ENCODE data around the gene RNF39. TPM values are rescaled to one million over a fixed set of nuclear protein-coding genes. Genes with fewer than 3 reads are reported as not detected.

The RNF39 gene
- total and polyA plus RNA-seq, 10 of the 15 experiments (the other 5 are each of a cell fraction or from before 2014, with no cell fraction given): 0.04 to 0.11 TPM; not detected in 8

DNA sequence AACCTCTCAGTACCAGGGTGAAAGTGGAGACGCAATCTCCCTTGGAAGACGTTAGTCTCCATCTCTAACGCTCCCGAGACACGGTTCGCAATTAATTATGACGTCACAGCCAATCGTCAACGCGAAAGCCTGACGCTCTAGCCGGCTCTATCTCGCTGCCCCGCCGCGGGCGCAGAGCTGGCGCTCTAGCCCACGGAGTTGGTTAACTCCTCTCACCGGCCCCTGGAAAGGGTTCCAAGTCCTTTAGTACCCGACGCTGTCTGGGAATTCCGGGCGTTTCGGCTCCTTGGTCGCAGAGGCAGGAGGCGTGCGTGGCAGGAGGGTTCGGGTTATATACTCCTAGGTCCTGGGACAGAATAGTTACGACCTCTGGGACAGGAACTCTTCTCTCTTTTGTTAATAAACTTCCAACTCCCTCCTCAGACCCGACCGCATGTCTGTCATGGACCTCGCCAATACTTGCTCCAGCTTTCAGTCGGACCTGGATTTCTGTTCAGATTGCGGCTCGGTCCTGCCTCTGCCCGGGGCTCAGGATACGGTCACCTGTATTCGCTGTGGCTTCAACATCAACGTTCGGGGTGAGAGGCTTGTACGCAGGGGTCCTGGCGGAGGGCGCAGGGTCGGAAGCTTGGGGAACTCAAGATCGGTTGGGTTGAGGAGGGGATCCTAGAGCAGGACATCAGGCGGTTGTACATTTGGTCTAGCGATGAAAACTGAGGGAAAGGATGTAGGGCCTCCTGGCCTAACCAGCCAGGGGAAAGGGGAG, 14.3 kb downstream of the RNF39 start, which contains the start of gene POLR1H (continued):
- no peak for TF ChIP-seq SIN3A (IDR thresholded peaks at IDR 0.05; ENCODE audit: low read depth, low read length)
- TF ChIP-seq NFXL1 (IDR thresholded peaks at IDR 0.05; ENCODE audit: borderline replicate concordance): no peak
- TF ChIP-seq CHD1 (IDR thresholded peaks at IDR 0.05; ENCODE audit: low read depth, low read length): no peak
- no peak for TF ChIP-seq FOS (IDR thresholded peaks at IDR 0.05; ENCODE audit: borderline replicate concordance, extremely low read depth, insufficient read length)
- peak; percentile 50; the same call in 1 of the 2 replicates for TF ChIP-seq ZNF592 (IDR thresholded peaks at IDR 0.05)
- TF ChIP-seq, protein P1, sequence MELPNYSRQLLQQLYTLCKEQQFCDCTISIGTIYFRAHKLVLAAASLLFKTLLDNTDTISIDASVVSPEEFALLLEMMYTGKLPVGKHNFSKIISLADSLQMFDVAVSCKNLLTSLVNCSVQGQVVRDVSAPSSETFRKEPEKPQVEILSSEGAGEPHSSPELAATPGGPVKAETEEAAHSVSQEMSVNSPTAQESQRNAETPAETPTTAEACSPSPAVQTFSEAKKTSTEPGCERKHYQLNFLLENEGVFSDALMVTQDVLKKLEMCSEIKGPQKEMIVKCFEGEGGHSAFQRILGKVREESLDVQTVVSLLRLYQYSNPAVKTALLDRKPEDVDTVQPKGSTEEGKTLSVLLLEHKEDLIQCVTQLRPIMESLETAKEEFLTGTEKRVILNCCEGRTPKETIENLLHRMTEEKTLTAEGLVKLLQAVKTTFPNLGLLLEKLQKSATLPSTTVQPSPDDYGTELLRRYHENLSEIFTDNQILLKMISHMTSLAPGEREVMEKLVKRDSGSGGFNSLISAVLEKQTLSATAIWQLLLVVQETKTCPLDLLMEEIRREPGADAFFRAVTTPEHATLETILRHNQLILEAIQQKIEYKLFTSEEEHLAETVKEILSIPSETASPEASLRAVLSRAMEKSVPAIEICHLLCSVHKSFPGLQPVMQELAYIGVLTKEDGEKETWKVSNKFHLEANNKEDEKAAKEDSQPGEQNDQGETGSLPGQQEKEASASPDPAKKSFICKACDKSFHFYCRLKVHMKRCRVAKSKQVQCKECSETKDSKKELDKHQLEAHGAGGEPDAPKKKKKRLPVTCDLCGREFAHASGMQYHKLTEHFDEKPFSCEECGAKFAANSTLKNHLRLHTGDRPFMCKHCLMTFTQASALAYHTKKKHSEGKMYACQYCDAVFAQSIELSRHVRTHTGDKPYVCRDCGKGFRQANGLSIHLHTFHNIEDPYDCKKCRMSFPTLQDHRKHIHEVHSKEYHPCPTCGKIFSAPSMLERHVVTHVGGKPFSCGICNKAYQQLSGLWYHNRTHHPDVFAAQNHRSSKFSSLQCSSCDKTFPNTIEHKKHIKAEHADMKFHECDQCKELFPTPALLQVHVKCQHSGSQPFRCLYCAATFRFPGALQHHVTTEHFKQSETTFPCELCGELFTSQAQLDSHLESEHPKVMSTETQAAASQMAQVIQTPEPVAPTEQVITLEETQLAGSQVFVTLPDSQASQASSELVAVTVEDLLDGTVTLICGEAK (IDR thresholded peaks at IDR 0.05; ENCODE audit: borderline replicate concordance): peak; percentile 55; the same call in 1 of the 2 replicates
- TF ChIP-seq SPI1 (IDR thresholded peaks at IDR 0.05; ENCODE audit: borderline replicate concordance, insufficient read depth, low read depth, low read length): no peak
- peak; percentile 60; the same call in 1 of the 2 replicates for TF ChIP-seq MYB (IDR thresholded peaks at IDR 0.05; ENCODE audit: borderline replicate concordance, low read depth, low read length)
- no peak for TF ChIP-seq RBBP5 (conservative IDR thresholded peaks at IDR 0.05)
- TF ChIP-seq CHD2 (IDR thresholded peaks at IDR 0.05; ENCODE audit: borderline replicate concordance, low read depth, low read length): peak; percentile 77
- no peak for TF ChIP-seq NR2C2 (IDR thresholded peaks at IDR 0.05; ENCODE audit: borderline replicate concordance, control insufficient read depth, insufficient read length, low read depth)
- TF ChIP-seq ZBTB33 (IDR thresholded peaks at IDR 0.05): no peak
- TF ChIP-seq TBL1XR1 (IDR thresholded peaks at IDR 0.05; ENCODE audit: low read depth, low read length): no peak
- 0 out of 4 replicates have a peak, but pooled peaks of 1 of the 2 experiments have one; percentile 44 for TF ChIP-seq EP300 (IDR thresholded peaks at IDR 0.05; ENCODE audit: borderline replicate concordance in 1 of 2, control insufficient read depth in 1 of 2, low read depth in 2 of 2, low read length in 2 of 2)
- TF ChIP-seq RAD21 (IDR thresholded peaks at IDR 0.05; ENCODE audit: insufficient read depth, low read depth, low read length): no peak
- TF ChIP-seq ASH2L (IDR thresholded peaks at IDR 0.05; ENCODE audit: borderline replicate concordance, low read depth): 0 out of 2 replicates have a peak, but pooled peaks have one; percentile 29
- TF ChIP-seq JUND (IDR thresholded peaks at IDR 0.05; ENCODE audit: low read depth, low read length): no peak; the same call in 1 of the 2 replicates
- TF ChIP-seq ZZZ3 (IDR thresholded peaks at IDR 0.05; ENCODE audit: control insufficient read depth, insufficient read length, low read depth): no peak
